Measurements from ENCODE around the gene PBX3. TPM values are rescaled to one million over a fixed set of nuclear protein-coding genes. Genes with fewer than 3 reads are reported as not detected.
A peak's percentile ranks its signal among the peaks of the same experiment; 100 is the strongest.

Gene PBX3
- total RNA-seq, 4 donors from 2014 or later = 7.7 to 83.3 (median 12.1) TPM

- Histone ChIP-seq H3K4me3 (no peak overlapping the region), H3K36me3 (no peaks in the 10 kb centered on the region), H3K27me3 (no peaks in the 10 kb centered on the region), H3K27ac (no peak overlapping the region), H3K4me1 (no peaks in the 10 kb centered on the region), H3K9me3 (no peaks in the 10 kb centered on the region)
- DNase-seq = peak in 1 of 3 donors; percentile 28
- TF ChIP-seq POLR2A (IDR thresholded peaks at IDR 0.05) (no peak), CTCF (IDR thresholded peaks at IDR 0.05) (no peak)
Observed at GRCh38 chr9:125994066-125994943, 247.1 kb downstream of the PBX3 start.

GRCh38 chr9:125995006-125995405 lies 247.8 kb downstream of the PBX3 start:
- no peak for DNase-seq
- H3K27ac ChIP-seq = no peak overlapping the region
- H3K27me3 ChIP-seq = no peaks in the 10 kb centered on the region
- no peaks in the 10 kb centered on the region for H3K9me3 ChIP-seq
- no peak overlapping the region for H3K4me3 ChIP-seq
- TF ChIP-seq POLR2A (IDR thresholded peaks at IDR 0.05) (no peak), CTCF (IDR thresholded peaks at IDR 0.05) (no peak)
- H3K4me1 ChIP-seq = no peaks in the 10 kb centered on the region
- no peaks in the 10 kb centered on the region for H3K36me3 ChIP-seq

- Histone ChIP-seq H3K27me3 (no peaks in the 10 kb centered on the region), H3K27ac (no peak overlapping the region), H3K36me3 (no peaks in the 10 kb centered on the region), H3K4me3 (no peak overlapping the region), H3K9me3 (no peaks in the 10 kb centered on the region), H3K4me1 (no peaks in the 10 kb centered on the region)
- DNase-seq = peak in 1 of 3 donors; percentile 32
- TF ChIP-seq CTCF (IDR thresholded peaks at IDR 0.05) = no peak
- no peak for TF ChIP-seq POLR2A (IDR thresholded peaks at IDR 0.05)
Observed at GRCh38 chr9:125995706-125996105, 248.5 kb downstream of the PBX3 start.

GRCh38 chr9:125996791-125997190 lies 249.6 kb downstream of the PBX3 start:
- H3K27ac ChIP-seq = no peak overlapping the region
- H3K4me3 ChIP-seq = no peak overlapping the region
- no peaks in the 10 kb centered on the region for H3K36me3 ChIP-seq
- H3K4me1 ChIP-seq = no peaks in the 10 kb centered on the region
- peak in 1 of 3 donors; percentile 15 for DNase-seq
- no peaks in the 10 kb centered on the region for H3K27me3 ChIP-seq
- TF ChIP-seq POLR2A (IDR thresholded peaks at IDR 0.05) (no peak), CTCF (IDR thresholded peaks at IDR 0.05) (no peak)
- no peaks in the 10 kb centered on the region for H3K9me3 ChIP-seq

- no peak for TF ChIP-seq POLR2A (IDR thresholded peaks at IDR 0.05)
- no peak for TF ChIP-seq CTCF (IDR thresholded peaks at IDR 0.05)
- Histone ChIP-seq H3K4me3 (no peak overlapping the region), H3K36me3 (no peaks in the 10 kb centered on the region), H3K4me1 (no peaks in the 10 kb centered on the region), H3K27ac (no peak overlapping the region), H3K27me3 (no peaks in the 10 kb centered on the region), H3K9me3 (no peaks in the 10 kb centered on the region)
- peak in 1 of 3 donors; percentile 28 for DNase-seq
Observed at GRCh38 chr9:125997196-125997823, 250.1 kb downstream of the PBX3 start.
